ENCODE data around the gene UBE3D. TPM values are rescaled to one million over a fixed set of nuclear protein-coding genes. Genes with fewer than 3 reads are reported as not detected.

The UBE3D gene
- total RNA-seq, 1 donor from 2014 or later, result 11.3 TPM

DNA sequence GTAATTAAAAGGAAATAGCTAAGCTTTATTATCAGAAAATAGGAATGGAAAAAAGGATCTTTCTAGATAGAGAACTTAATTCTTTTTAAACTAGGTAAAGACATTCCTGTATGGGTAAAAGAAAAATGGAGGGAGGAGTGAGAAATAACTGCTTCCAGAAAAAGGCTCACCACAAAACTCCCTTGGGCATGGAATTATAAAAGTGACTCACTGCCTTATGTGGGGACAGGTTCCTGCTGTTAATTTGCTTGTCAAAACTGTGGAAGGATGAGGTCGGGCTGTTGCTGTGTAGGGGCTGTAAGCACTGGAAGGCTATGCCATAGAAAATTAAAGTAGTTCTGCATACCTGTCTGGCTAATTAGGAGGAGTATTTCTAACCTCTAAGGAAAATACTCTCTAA lies 158.7 kb downstream of the UBE3D start:
- TF ChIP-seq, protein P1, sequence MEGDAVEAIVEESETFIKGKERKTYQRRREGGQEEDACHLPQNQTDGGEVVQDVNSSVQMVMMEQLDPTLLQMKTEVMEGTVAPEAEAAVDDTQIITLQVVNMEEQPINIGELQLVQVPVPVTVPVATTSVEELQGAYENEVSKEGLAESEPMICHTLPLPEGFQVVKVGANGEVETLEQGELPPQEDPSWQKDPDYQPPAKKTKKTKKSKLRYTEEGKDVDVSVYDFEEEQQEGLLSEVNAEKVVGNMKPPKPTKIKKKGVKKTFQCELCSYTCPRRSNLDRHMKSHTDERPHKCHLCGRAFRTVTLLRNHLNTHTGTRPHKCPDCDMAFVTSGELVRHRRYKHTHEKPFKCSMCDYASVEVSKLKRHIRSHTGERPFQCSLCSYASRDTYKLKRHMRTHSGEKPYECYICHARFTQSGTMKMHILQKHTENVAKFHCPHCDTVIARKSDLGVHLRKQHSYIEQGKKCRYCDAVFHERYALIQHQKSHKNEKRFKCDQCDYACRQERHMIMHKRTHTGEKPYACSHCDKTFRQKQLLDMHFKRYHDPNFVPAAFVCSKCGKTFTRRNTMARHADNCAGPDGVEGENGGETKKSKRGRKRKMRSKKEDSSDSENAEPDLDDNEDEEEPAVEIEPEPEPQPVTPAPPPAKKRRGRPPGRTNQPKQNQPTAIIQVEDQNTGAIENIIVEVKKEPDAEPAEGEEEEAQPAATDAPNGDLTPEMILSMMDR (IDR thresholded peaks at IDR 0.05; ENCODE audit: insufficient read depth, low read length, severe bottlenecking), result no peak
- DNase-seq (ENCODE audit: low read depth) (peak; percentile 64), FAIRE-seq (no peak)
- Histone ChIP-seq H3K4me3 (ENCODE audit: low read depth, low read length) (no peak overlapping the region), H3K27me3 (ENCODE audit: control insufficient read depth, insufficient read depth, low read length) (no peaks in the 10 kb centered on the region), H3K36me3 (ENCODE audit: control insufficient read depth, insufficient read depth, low read length) (no peaks in the 10 kb centered on the region)

DNA sequence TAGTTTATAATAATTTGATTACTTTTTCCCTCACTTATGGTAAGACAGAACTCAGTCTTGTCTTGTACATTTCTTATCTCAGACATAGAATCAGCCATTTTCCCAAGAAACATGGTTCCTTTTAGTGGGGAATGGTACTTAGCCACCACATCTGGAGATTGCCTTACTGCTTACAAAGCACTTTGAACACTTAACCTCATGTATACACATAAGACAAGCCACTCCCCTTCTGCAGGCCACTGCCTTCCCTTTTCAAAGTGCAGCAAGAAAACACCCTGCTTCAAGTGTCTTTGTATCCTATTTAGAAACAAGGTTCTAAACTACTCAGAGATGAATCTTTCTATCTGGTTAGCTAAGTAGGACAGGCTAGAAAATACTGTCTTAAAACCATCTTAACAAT lies 159.2 kb downstream of the UBE3D start:
- no peak overlapping the region for H3K4me3 ChIP-seq (ENCODE audit: low read depth, low read length)
- H3K27me3 ChIP-seq (ENCODE audit: control insufficient read depth, insufficient read depth, low read length), result no peaks in the 10 kb centered on the region
- H3K36me3 ChIP-seq (ENCODE audit: control insufficient read depth, insufficient read depth, low read length), result no peaks in the 10 kb centered on the region
- DNase-seq (ENCODE audit: low read depth), result peak; percentile 4
- no peak for FAIRE-seq
- TF ChIP-seq, protein P1 (IDR thresholded peaks at IDR 0.05; ENCODE audit: insufficient read depth, low read length, severe bottlenecking), result no peak

GRCh38 chr6:82904860-82905259 lies 160.8 kb downstream of the UBE3D start:
- DNase-seq (ENCODE audit: low read depth) (no peak), FAIRE-seq (no peak)
- H3K4me3 ChIP-seq (ENCODE audit: low read depth, low read length), result no peak overlapping the region
- no peaks in the 10 kb centered on the region for H3K27me3 ChIP-seq (ENCODE audit: control insufficient read depth, insufficient read depth, low read length)
- TF ChIP-seq, protein P1 (IDR thresholded peaks at IDR 0.05; ENCODE audit: insufficient read depth, low read length, severe bottlenecking), result no peak
- no peaks in the 10 kb centered on the region for H3K36me3 ChIP-seq (ENCODE audit: control insufficient read depth, insufficient read depth, low read length)

DNA sequence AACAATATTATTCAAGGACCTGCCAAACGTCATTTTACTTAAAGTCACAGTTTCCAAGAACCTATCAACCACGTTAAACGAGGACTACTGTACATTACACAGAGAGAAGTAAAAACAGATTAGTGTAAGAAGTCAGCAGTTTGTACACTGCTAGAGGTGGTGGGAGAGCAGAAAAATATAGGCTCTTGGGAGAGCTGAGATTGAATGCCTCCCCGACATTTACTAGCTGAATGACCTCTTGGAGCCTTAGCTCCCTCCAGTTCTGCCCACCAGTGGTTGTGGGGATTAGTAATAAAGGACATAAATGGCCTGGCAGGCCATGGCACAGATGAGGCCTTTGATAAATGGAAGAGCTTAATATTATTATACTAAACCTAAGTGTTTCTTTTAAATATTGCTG lies 161.4 kb downstream of the UBE3D start:
- no peak overlapping the region for H3K4me3 ChIP-seq (ENCODE audit: low read depth, low read length)
- TF ChIP-seq, protein P1 (IDR thresholded peaks at IDR 0.05; ENCODE audit: insufficient read depth, low read length, severe bottlenecking), result no peak
- DNase-seq (ENCODE audit: low read depth), result no peak
- FAIRE-seq, result no peak
- H3K27me3 ChIP-seq (ENCODE audit: control insufficient read depth, insufficient read depth, low read length), result no peaks in the 10 kb centered on the region
- no peaks in the 10 kb centered on the region for H3K36me3 ChIP-seq (ENCODE audit: control insufficient read depth, insufficient read depth, low read length)

- TF ChIP-seq, protein P1 (IDR thresholded peaks at IDR 0.05; ENCODE audit: insufficient read depth, low read length, severe bottlenecking), result no peak
- DNase-seq (ENCODE audit: low read depth), result no peak
- Histone ChIP-seq H3K36me3 (ENCODE audit: control insufficient read depth, insufficient read depth, low read length) (no peaks in the 10 kb centered on the region), H3K27me3 (ENCODE audit: control insufficient read depth, insufficient read depth, low read length) (no peaks in the 10 kb centered on the region), H3K4me3 (ENCODE audit: low read depth, low read length) (no peak overlapping the region)
- no peak for FAIRE-seq
Measured at GRCh38 chr6:82902290-82902689, 163.4 kb downstream of the UBE3D start.

GRCh38 chr6:82894653-82895259 lies 170.9 kb downstream of the UBE3D start:
- DNase-seq (ENCODE audit: low read depth) (no peak), FAIRE-seq (no peak)
- Histone ChIP-seq H3K27me3 (ENCODE audit: control insufficient read depth, insufficient read depth, low read length) (no peaks in the 10 kb centered on the region), H3K36me3 (ENCODE audit: control insufficient read depth, insufficient read depth, low read length) (no peaks in the 10 kb centered on the region), H3K4me3 (ENCODE audit: low read depth, low read length) (no peak overlapping the region)
- TF ChIP-seq, protein P1 (IDR thresholded peaks at IDR 0.05; ENCODE audit: insufficient read depth, low read length, severe bottlenecking), result no peak

All from bronchial epithelial cell (primary cell).